Measurements from ENCODE around the gene TPM4.
"Not testable (repeated sequence)": the region's sequence is repeated elsewhere in the genome, so short reads cannot be mapped to it uniquely, and the experiment has no call there.

TPM4 gene

DNA sequence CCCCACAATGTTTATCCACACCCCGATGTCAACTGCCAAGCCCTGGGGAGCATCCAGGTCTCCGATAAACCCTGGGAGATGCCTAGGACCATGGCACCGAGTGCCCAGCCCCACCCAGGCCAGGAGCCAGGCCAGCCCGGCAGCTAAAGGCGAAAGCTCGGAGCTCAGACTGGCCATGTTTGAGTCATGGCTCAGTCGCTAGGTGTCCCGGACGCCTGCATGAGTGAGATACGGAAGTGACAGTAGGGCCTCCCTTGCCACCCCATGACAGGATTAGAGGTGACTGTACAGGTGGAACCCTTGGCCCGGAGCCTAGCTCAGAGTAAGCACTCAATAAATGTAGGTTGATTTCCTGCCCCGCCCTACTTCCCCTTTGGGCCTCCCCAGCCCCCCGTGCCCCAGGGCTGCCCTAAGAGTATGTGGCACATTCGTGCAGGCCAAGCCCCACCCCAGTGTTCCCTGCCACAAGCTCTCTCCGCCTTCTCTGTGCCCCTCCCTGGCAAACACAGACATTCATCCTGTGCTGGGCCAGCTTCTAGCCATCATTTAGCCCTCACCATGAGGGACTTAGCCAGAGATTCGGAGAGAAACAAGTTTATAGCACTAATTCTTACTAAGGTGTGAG lies 5.8 kb upstream of the TPM4 start:
- no peak for DNase-seq

DNA sequence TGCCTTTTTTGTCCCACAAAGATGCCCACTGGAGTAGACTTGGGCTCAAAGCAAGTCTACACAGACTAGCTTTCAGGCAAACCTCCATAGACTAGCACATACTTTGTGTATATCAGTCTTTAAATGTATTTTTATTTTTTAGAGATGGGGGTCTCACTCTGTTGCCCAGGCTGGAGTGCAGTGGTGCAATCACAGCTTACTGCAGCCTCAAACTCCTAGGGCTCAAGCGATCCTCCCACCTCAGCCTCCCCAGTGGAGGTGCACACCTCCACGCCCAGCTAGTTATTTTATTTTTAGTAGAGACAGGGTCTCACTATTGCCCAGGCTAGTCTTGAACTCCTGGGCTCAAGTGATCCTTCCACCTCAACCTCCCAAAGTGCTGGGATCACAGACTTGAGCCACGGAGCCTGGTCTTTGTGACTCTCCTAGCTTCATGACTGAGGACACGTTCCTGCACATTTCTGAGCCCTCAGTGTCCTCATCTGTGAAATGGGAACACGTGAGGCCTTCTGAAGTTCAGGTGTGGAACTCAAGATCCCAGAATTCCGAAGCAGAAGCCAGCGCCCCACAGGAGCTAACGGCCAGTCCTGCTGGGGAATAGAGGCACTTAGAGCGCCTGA lies 5.1 kb upstream of the TPM4 start:
- no peak for DNase-seq

DNA sequence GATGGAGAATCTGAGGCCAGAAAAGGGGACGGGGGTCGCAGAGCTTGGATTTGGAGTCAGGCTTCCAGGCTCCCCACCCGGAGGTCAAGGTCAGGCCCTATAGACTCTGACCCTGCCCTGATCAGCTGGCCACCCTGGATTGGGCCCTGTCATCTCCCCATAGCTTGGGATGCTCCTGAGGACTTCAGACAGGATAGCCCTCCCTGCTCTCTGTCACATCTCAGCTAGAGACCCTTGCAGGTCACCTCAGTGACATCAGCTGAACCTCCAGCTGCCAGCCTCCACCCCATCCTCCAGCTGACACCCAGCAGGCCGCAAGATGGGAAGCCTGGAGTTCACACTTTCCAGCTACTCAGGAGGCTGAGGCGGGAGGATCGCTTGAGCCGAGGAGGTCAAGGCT lies 2.8 kb upstream of the TPM4 start:
- DNase-seq: no peak

- DNase-seq: peak in 2 of 56 donors; percentile 5 to 6
Measured at GRCh38 chr19:16073988-16074387, 2.3 kb upstream of the TPM4 start.

GRCh38 chr19:16074488-16075365 lies 1.6 kb upstream of the TPM4 start:
- no peak for DNase-seq

DNA sequence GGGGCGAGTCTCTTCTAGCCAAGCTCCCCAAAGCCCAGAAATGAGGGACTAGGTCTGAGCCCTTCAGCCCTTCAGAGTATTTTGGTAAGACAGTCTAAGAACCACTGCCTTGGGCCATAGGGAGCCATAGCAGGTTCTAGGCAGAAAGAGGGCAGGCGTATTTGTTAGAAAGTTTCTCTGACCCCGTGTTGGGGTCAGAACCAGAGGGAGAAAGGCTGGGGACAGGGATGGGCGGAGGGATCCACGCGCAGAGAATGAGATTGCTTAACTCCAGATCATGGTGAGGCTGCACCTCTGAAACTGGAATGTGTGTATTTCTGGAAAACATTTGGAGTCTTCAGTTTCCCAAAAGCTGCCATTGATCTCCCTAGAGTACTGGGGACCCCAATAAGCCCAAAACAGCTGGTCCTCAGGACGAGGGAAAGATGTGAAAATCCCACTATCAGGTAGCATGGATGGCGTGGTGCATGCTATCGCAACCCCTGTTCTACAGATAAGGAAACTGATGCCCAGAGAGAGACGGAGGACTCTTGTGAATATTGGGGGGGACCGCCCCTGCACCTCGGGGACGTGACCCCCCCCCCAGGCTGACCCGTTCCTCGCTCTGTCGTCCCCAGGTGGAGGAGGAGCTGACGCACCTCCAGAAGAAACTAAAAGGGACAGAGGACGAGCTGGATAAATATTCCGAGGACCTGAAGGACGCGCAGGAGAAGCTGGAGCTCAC lies 703 bp upstream of the TPM4 start:
- peak in 1 of 56 donors; percentile 40 for DNase-seq

DNA sequence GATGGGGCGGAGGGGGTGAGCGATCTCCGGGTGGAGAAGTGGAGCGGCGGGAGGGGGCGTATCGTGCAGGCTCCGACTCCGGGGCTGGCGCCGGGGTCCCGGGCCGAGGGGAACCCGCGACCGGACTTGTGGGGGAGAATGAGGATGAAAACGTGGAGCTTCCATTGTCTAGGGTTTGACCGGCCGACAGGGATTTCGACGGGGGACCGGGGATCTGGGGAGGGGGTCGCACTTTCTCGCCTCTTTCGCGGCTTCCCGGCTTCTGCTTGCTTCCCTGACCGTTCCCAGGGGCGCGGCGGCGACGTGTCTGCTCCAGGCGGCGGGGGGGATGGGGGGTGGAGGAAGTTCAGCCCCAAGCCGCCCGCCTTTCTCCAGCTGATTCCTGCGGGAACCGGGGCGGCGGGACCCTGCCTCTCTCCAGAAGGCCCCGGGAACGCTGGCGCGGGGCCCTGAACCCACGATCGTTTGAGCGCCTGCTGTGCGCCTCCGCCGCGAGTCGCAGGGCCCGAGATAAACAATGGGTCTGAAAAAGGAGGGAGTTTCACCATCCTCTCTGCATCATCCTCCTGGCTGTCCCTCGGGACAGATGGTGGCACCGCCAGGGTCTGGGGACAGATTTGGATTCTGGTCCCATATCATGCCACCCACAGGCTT lies 790 bp downstream of the TPM4 start:
- DNase-seq: peak in 43 of 56 donors; percentile 12 to 70 (median 37)

- peak in 3 of 56 donors; percentile 16 to 45 (median 39) for DNase-seq
Measured at GRCh38 chr19:16077984-16078758, 1.9 kb downstream of the TPM4 start.

DNA sequence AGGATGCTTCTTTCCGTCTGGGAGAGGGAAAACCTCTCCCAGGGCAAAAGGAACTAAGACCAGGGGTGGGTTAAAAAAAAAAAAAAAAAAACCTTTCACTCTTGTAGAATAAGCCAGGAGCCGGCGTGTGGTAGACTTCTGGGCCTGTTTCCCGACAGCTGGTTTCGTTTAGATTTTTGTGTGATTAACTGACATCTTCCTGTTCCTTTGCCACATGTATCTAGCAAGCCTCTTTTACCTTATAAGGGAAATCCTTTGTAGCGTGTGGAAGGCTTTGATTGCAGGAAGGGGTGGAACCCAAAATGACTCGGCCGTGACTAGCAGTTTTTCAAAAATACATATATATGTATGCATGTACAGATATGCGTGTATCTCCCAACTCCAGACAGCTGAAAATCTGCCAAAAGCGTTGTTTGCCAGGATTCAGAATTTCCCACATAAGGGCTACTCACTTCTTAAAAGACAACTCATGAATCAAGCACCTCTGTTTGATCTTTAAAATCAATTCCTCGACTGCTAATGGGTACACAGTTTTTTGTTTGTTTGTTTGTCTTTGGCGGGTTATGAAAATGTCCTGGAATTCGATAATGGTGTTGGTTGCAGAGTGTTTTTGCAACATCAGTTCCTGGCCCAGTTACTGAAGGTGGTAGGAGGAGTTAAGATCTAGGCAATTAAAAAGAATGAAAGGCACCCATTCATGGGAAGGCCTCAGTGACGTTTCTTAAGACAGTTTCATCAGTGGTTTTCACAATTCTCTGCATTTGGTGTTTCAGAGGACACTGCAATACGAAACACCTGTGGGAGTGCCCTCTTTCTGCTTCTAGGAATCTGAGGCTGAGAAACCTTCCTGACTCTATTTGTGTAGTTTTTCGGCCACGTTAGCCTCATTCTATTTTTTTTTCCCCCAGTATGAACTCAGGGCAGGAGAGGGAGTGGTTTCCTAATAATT lies 2.7 kb downstream of the TPM4 start:
- peak in 21 of 56 donors; percentile 3 to 54 (median 23) for DNase-seq

DNA sequence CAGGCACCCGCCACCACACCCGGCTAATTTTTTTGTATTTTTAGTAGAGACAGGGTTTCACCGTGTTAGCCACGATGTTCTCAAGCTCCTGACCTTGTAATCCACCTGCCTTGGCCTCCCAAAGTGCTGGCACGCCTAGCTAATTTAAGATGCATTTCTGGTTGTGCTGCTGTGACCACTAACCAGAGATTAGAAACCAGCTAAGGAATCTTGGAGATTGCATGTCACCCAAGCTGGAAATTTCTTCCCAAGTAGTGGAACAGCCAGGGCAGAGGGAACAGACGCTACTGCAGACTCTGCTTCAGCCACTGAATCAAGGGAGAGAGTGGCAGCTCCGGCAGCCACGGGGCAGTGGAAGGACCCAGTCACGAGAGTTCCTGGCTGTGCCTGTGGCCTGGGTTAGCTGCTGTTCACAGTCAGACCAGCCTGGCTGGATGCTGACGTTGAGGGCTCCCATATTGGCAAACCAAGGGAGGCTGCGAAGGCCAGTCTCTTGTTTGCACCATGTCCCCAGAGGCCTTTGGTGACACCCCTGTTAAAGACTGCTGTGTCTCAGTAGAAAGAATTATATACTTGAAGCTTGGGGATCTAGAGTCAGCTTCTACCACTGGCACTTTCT lies 7.9 kb downstream of the TPM4 start:
- no peak for DNase-seq

- DNase-seq: no peak
Measured at GRCh38 chr19:16085115-16085514, 8.8 kb downstream of the TPM4 start.

DNA sequence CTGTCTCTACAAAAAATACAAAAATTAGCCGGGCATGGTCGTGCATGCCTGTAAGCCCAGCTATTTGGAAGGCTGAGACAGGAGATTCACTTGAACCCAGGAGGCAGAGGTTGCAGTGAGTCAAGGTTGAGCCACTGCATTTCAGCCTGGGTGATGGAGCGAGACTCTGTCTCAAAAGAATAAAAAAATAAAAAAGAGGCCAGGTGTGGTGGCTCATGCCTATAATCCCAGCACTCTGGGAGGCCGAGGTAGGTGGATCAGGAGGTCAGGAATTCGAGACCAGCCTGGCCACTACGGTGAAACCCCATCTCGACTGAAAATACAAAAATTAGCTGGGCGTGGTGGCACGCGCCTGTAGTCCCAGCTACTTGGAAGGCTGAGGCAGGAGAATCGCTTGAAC lies 11.1 kb downstream of the TPM4 start:
- not testable (repeated sequence) for DNase-seq

GRCh38 chr19:16087940-16088339 lies 11.6 kb downstream of the TPM4 start:
- no peak for DNase-seq

GRCh38 chr19:16088351-16089009 lies 12.2 kb downstream of the TPM4 start:
- DNase-seq: no peak

DNA sequence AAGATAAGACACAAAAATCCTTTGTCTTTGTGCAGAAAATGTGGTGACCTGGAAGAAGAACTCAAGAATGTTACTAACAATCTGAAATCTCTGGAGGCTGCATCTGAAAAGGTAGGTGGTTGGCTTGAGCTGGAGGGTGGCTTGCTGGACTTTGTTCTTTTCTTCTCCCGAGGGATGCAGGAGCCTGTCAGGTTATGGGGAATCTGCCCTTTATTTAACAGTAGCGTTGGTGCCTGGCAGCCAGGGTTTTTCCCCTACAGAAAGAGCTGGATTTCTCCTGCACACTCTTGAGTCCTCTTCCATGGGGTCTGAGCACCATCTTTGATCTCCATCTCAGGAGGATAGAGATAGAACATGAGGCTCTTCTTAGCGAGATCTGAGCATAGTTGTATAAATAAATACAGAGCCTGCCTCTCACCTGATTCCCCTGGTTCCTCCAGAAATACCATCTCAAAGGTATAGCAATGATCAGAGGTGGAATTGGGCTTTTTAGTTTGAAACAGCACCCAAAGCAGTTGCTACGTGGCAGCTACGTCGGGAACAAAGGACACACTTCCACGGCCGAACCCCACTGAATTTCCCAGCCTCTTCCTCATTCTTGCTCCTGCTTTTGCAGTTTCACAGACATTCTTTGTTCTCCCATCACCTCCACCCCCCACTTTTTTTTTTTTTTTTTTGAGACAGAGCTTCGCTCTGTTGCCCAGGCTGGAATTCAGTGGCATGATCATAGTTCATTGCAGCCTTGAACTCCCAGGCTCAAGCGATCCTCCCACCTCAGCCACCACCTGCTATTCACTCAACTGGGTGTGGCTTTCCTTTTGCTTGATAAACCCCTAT lies 12.9 kb downstream of the TPM4 start:
- no peak for DNase-seq

- DNase-seq: no peak
Measured at GRCh38 chr19:16091546-16092475, 15.5 kb downstream of the TPM4 start.
